HG03103 (cell line): Measurements from ENCODE around the gene CKM.
"Not testable (repeated sequence)": the region's sequence is repeated elsewhere in the genome, so short reads cannot be mapped to it uniquely, and the experiment has no call there.

Experiments
- ATAC-seq: cut with Tn5 transposase; IDR thresholded peaks from one replicate; pipeline ENCODE4 v1.9.1; 2021; ENCODE audit warnings: low read depth; ENCODE audit not compliant: unreplicated experiment

CKM gene

GRCh38 chr19:45294291-45295029 is 28.2 kb downstream of the CKM start:
- ATAC-seq = no peak

- no peak for ATAC-seq
Observed at GRCh38 chr19:45293682-45294081, 29.0 kb downstream of the CKM start.

- no peak for ATAC-seq
Observed at GRCh38 chr19:45291834-45292233, 30.8 kb downstream of the CKM start.

- ATAC-seq = no peak
Observed at GRCh38 chr19:45290381-45290931, 32.2 kb downstream of the CKM start.

- ATAC-seq = no peak
Observed at GRCh38 chr19:45283443-45284033, 39.1 kb downstream of the CKM start.

- ATAC-seq = no peak
Observed at GRCh38 chr19:45280471-45280961, 42.2 kb downstream of the CKM start.

GRCh38 chr19:45279587-45280192 is 43.0 kb downstream of the CKM start:
- no peak for ATAC-seq

- no peak for ATAC-seq
Observed at GRCh38 chr19:45278087-45278486, 44.6 kb downstream of the CKM start.

GRCh38 chr19:45276284-45276687 is 46.4 kb downstream of the CKM start:
- no peak for ATAC-seq

GRCh38 chr19:45275370-45275971 is 47.2 kb downstream of the CKM start:
- no peak for ATAC-seq

GRCh38 chr19:45273521-45273855 is 49.2 kb downstream of the CKM start:
- ATAC-seq = no peak

- no peak for ATAC-seq
Observed at GRCh38 chr19:45271735-45272108, 51.0 kb downstream of the CKM start.

- ATAC-seq = no peak
Observed at GRCh38 chr19:45271098-45271734, 51.5 kb downstream of the CKM start.

- ATAC-seq = not testable (repeated sequence)
Observed at GRCh38 chr19:45269939-45270338, 52.7 kb downstream of the CKM start.

- ATAC-seq = no peak
Observed at GRCh38 chr19:45267296-45267695, 55.4 kb downstream of the CKM start.

GRCh38 chr19:45265375-45265774 is 57.3 kb downstream of the CKM start:
- no peak for ATAC-seq

- ATAC-seq = no peak
Observed at GRCh38 chr19:45264781-45265317, 57.8 kb downstream of the CKM start.

- no peak for ATAC-seq
Observed at GRCh38 chr19:45263013-45263412, 59.7 kb downstream of the CKM start.

- ATAC-seq = no peak
Observed at GRCh38 chr19:45262570-45262969, 60.1 kb downstream of the CKM start.

GRCh38 chr19:45258862-45259261 is 63.8 kb downstream of the CKM start:
- ATAC-seq = no peak

GRCh38 chr19:45256836-45257235 is 65.8 kb downstream of the CKM start:
- ATAC-seq = no peak
